Esophagus squamous epithelium (tissue), 4 donors: ENCODE measurements around the gene KSR2.

Source experiments
- POLR2A ChIP-seq, 4 donors: fragments of 450-650 bp; IDR thresholded peaks; one replicate each; pipeline ENCODE4 v1.6.1; 2017; ENCODE audit warnings: antibody characterized with exemption in 4 of 4, mild to moderate bottlenecking in 4 of 4, moderate library complexity in 3 of 4
- TF ChIP-seq, protein P1 (sequence below), 6 experiments: fragments of 450-650 bp in 4 of 6; fragments of 200-600 bp in 2 of 6; sonication (generic) in 2 of 6; IDR thresholded peaks; one replicate each; pipeline ENCODE4 v1.5.1; 2016 to 2019; ENCODE audit warnings: antibody characterized with exemption in 6 of 6, mild to moderate bottlenecking in 4 of 6, moderate library complexity in 4 of 6

DNA sequence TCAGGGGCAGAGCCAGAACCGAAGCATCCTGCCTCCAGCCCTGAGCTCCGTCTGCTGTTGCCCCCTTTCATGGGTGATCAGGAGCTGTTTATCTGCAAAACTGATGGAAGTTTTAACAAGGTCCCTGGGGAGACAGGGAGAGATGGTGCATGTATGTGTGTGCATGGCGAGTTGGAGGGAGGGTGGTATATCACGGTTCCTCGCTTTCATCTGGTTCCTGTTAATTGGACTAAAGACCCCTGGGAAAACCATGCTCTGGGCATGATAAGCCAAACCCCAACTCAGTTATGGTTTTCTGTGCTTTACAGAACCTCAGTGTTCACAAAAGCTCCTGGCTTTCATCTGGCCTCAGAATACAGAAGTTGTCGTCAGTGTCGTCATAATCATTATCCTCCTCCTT lies 133.6 kb downstream of the KSR2 start:
- TF ChIP-seq, protein P1, sequence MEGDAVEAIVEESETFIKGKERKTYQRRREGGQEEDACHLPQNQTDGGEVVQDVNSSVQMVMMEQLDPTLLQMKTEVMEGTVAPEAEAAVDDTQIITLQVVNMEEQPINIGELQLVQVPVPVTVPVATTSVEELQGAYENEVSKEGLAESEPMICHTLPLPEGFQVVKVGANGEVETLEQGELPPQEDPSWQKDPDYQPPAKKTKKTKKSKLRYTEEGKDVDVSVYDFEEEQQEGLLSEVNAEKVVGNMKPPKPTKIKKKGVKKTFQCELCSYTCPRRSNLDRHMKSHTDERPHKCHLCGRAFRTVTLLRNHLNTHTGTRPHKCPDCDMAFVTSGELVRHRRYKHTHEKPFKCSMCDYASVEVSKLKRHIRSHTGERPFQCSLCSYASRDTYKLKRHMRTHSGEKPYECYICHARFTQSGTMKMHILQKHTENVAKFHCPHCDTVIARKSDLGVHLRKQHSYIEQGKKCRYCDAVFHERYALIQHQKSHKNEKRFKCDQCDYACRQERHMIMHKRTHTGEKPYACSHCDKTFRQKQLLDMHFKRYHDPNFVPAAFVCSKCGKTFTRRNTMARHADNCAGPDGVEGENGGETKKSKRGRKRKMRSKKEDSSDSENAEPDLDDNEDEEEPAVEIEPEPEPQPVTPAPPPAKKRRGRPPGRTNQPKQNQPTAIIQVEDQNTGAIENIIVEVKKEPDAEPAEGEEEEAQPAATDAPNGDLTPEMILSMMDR (IDR thresholded peaks at IDR 0.05) = no peak
- TF ChIP-seq POLR2A (IDR thresholded peaks at IDR 0.05) = no peak
